HCT116 (cell line): ENCODE measurements around the gene ITGA11. TPM values are rescaled to one million over a fixed set of nuclear protein-coding genes. Genes with fewer than 3 reads are reported as not detected.

Source experiments
- ATAC-seq: fragments of 200-7000 bp; cut with Tn5 transposase; 2 replicates; pipeline ENCODE4 v1.9.1; 2020; ENCODE audit warnings: mild to moderate bottlenecking, moderate library complexity
- BruUV-seq: library from RNA; stranded (reverse); fragments of 400-500 nt; replicated peaks from 2 replicates; lab custom pipeline; 2021; lab: Mats Ljungman, UMichigan
- CTCF ChIA-PET: fragments of 300-600 bp; sonication (Branson Sonifier 250); formaldehyde crosslinking; loops from one replicate; lab custom pipeline; 2021; ENCODE audit warnings: antibody characterized with exemption; lab: Charles Lee
- POLR2A ChIA-PET: fragments of 300-600, 350-600 bp; sonication (Branson Sonifier 250); formaldehyde crosslinking; loops from one replicate; lab custom pipeline; 2021; ENCODE audit warnings: antibody characterized with exemption; lab: Charles Lee
- RAD21 ChIA-PET, 2 experiments: fragments of 300-600 bp; sonication (Branson Sonifier 250); formaldehyde crosslinking; loops; one replicate each; lab custom pipeline; 2023; ENCODE audit warnings: low total read pairs in 2 of 2; ENCODE audit not compliant: uncharacterized antibody in 2 of 2, unreplicated experiment in 2 of 2, low non-redundant PET in 1 of 2; lab: Charles Lee
- DNase-seq: peaks from one replicate; pipeline ENCODE4 v3.0.0-alpha.2; 2010; ENCODE audit warnings: low read depth, low spot score
- H2AFZ ChIP-seq: fragments of 200-600 bp; shearing (Covaris generic), sonication (generic); 2 replicates; pipeline ENCODE4 v1.6.1; 2017; ENCODE audit warnings: low read depth, mixed run types, mixed read lengths, antibody characterized with exemption, low read length; ENCODE audit not compliant: poor library complexity, severe bottlenecking
- H3K27ac ChIP-seq: 2 replicates; pipeline ENCODE4 v1.5.1; 2012; ENCODE audit warnings: low read depth, low read length
- H3K27me3 ChIP-seq: fragments of 200-600 bp; sonication (generic); 2 replicates; pipeline ENCODE4 v1.6.1; 2016; ENCODE audit warnings: mixed run types, low read length, mixed read lengths; ENCODE audit not compliant: insufficient read depth
- H3K36me3 ChIP-seq, 2 experiments: fragments of 200-500 bp in 1 of 2; fragments of 200-600 bp in 1 of 2; sonication (Bioruptor generic) in 1 of 2; sonication (generic) in 1 of 2; 2 replicates each; pipeline versions ENCODE4 v1.5.1 to v1.6.1; 2014 to 2016; ENCODE audit warnings: low read length in 2 of 2, inconsistent platforms in 1 of 2, mixed read lengths in 1 of 2, mixed run types in 1 of 2; ENCODE audit not compliant: insufficient read depth in 2 of 2, control insufficient read depth in 1 of 2
- H3K4me1 ChIP-seq, 2 experiments: fragments of 200-600 bp in 1 of 2; sonication (generic) in 1 of 2; 2 replicates each; pipeline versions ENCODE4 v1.5.1 to v1.6.1; 2012 to 2017; ENCODE audit warnings: low read length in 2 of 2, inconsistent platforms in 1 of 2, mild to moderate bottlenecking in 1 of 2, mixed read lengths in 1 of 2, mixed run types in 1 of 2, moderate library complexity in 1 of 2; ENCODE audit not compliant: insufficient read depth in 2 of 2, control insufficient read depth in 1 of 2
- H3K4me2 ChIP-seq: fragments of 200-600 bp; sonication (generic); 2 replicates; pipeline ENCODE4 v1.6.1; 2017; ENCODE audit warnings: mixed run types, low read length, mixed read lengths
- H3K4me3 ChIP-seq, 2 experiments: fragments of 200-600 bp in 1 of 2; sonication (generic) in 1 of 2; replicated peaks in 1 of 2; 2 replicates each; pipeline ENCODE4 v1.5.1; 2011 to 2016; ENCODE audit warnings: low read length in 2 of 2, control low read depth in 1 of 2, low read depth in 1 of 2, mild to moderate bottlenecking in 1 of 2, mixed read lengths in 1 of 2, mixed run types in 1 of 2
- H3K79me2 ChIP-seq: fragments of 200-600 bp; sonication (generic); 2 replicates; pipeline ENCODE4 v1.6.1; 2017; ENCODE audit warnings: mild to moderate bottlenecking, mixed run types, low read length, moderate library complexity, mixed read lengths; ENCODE audit not compliant: insufficient read depth
- H3K9ac ChIP-seq: fragments of 200-600 bp; sonication (generic); 2 replicates; pipeline ENCODE4 v1.6.1; 2016; ENCODE audit warnings: low read length, mixed read lengths
- H3K9me2 ChIP-seq: fragments of 200-600 bp; sonication (generic), shearing (Covaris generic); 2 replicates; pipeline ENCODE4 v1.6.1; 2017; ENCODE audit warnings: mixed run types, mild to moderate bottlenecking, moderate library complexity; ENCODE audit not compliant: insufficient read depth
- H3K9me3 ChIP-seq, 2 experiments: fragments of 200-500 bp in 1 of 2; fragments of 200-600 bp in 1 of 2; sonication (Bioruptor generic) in 1 of 2; sonication (generic) in 1 of 2; 2 replicates each; pipeline ENCODE4 v1.6.1; 2014 to 2017; ENCODE audit warnings: low read length in 2 of 2, mixed read lengths in 2 of 2, inconsistent platforms in 1 of 2, low read depth in 1 of 2, mild to moderate bottlenecking in 1 of 2, mixed run types in 1 of 2, moderate library complexity in 1 of 2; ENCODE audit not compliant: control insufficient read depth in 1 of 2, insufficient read depth in 1 of 2
- H4K20me1 ChIP-seq: fragments of 200-600 bp; sonication (generic), shearing (Covaris generic); 2 replicates; pipeline ENCODE4 v1.6.1; 2017; ENCODE audit warnings: mixed run types, mild to moderate bottlenecking, moderate library complexity; ENCODE audit not compliant: insufficient read depth
- CBX3 ChIP-seq: IDR thresholded peaks from 2 replicates; pipeline ENCODE4 v1.6.1; 2012; ENCODE audit warnings: low read depth
- CEBPB ChIP-seq: IDR thresholded peaks from 2 replicates; pipeline ENCODE4 v1.6.1; 2012; ENCODE audit warnings: low read depth
- CTCF ChIP-seq, 3 experiments: fragments of 200-600 bp in 1 of 3; sonication (generic) in 1 of 3; IDR thresholded peaks in 2 of 3; conservative IDR thresholded peaks in 1 of 3; 2 replicates each; pipeline ENCODE4 v1.5.1; 2012 to 2017; ENCODE audit warnings: low read depth in 2 of 3, low read length in 2 of 3, antibody characterized with exemption in 1 of 3, borderline replicate concordance in 1 of 3, control low read depth in 1 of 3, mild to moderate bottlenecking in 1 of 3, mixed read lengths in 1 of 3, mixed run types in 1 of 3, moderate library complexity in 1 of 3; ENCODE audit not compliant: insufficient read depth in 1 of 3
- JUND ChIP-seq: IDR thresholded peaks from 2 replicates; pipeline ENCODE4 v1.6.1; 2012
- SP1 ChIP-seq: IDR thresholded peaks from 2 replicates; pipeline ENCODE4 v1.6.1; 2012; ENCODE audit warnings: low read depth
- ZBTB33 ChIP-seq: IDR thresholded peaks from 2 replicates; pipeline ENCODE4 v1.6.1; 2011; ENCODE audit warnings: mild to moderate bottlenecking, low read length, moderate library complexity; ENCODE audit not compliant: insufficient replicate concordance; ENCODE audit errors: extremely low read depth
- ZFX ChIP-seq: fragments of 450-650 bp; IDR thresholded peaks from 2 replicates; pipeline ENCODE4 v1.6.1; 2017
- intact Hi-C: fragments of 100-400 bp; cut with micrococcal nuclease; formaldehyde crosslinking; loops from 2 replicates; pipeline ENCODE4 v1.10.0; 2022
- total RNA-seq: library from RNA; stranded (reverse); gene quantifications from one replicate; pipeline ENCODE4 v1.2.1, GENCODE V29; 2021; ENCODE audit not compliant: unreplicated experiment

ITGA11 gene
- total RNA-seq, 1 experiment from 2014 or later: not detected

- peaks cover 5% of the 10 kb centered on the region; the same call in 1 of the 2 replicates for H3K27me3 ChIP-seq
- intact Hi-C loops: no loop called here
- RAD21 ChIA-PET: no interaction called here
Measured at GRCh38 chr15:68478853-68479252, 46.9 kb upstream of the ITGA11 start.

GRCh38 chr15:68475449-68475848 lies 43.5 kb upstream of the ITGA11 start:
- H2AFZ ChIP-seq: no peak overlapping the region
- no peaks in the 10 kb centered on the region for H3K79me2 ChIP-seq
- no peaks in the 10 kb centered on the region for H3K4me1 ChIP-seq
- POLR2A ChIA-PET: no interaction called here
- TF ChIP-seq SP1 (no peak), CTCF (IDR thresholded peaks at IDR 0.05 in 2 of 3, conservative IDR thresholded peaks at IDR 0.05 in 1 of 3; ENCODE audit: borderline replicate concordance in 1 of 3, insufficient read depth in 1 of 3, low read depth in 2 of 3, low read length in 2 of 3) (no peak), JUND (no peak), CEBPB (no peak), ZFX (no peak)
- TF ChIP-seq, all 23 proteins: peak for 0
- ChIA-PET CTCF (no interaction called here), RAD21 (no interaction called here)
- DNase-seq (no peak), ATAC-seq (no peak)
- no peak overlapping the region for H3K27ac ChIP-seq
- no peak overlapping the region for H3K4me3 ChIP-seq
- H3K4me2 ChIP-seq: no peak overlapping the region
- H3K36me3 ChIP-seq: no peaks in the 10 kb centered on the region
- no peaks in the 10 kb centered on the region for H3K27me3 ChIP-seq
- H3K9me2 ChIP-seq: no peaks in the 10 kb centered on the region
- no TSS peak for BruUV-seq
- H3K9ac ChIP-seq: no peak overlapping the region
- no peaks in the 10 kb centered on the region for H4K20me1 ChIP-seq
- H3K9me3 ChIP-seq: no peaks in the 10 kb centered on the region
- intact Hi-C loops: no loop called here

More at GRCh38 chr15:68478853-68479252, 46.9 kb upstream of the ITGA11 start:
- no peak overlapping the region; the same call in 1 of the 2 replicates for H3K27ac ChIP-seq
- no peak overlapping the region for H3K9ac ChIP-seq
- ChIA-PET CTCF (no interaction called here), POLR2A (no interaction called here)
- H3K36me3 ChIP-seq: no peaks in the 10 kb centered on the region
- no peak for TF ChIP-seq ZBTB33
- TF ChIP-seq CBX3: no peak
- no peak overlapping the region for H3K4me3 ChIP-seq
- no peaks in the 10 kb centered on the region for H3K4me1 ChIP-seq
- no peak overlapping the region for H2AFZ ChIP-seq
- no peaks in the 10 kb centered on the region for H3K79me2 ChIP-seq
- H4K20me1 ChIP-seq: no peaks in the 10 kb centered on the region
- no TSS peak for BruUV-seq
- DNase-seq: no peak
- ATAC-seq: no peak
- H3K9me3 ChIP-seq: no peaks in the 10 kb centered on the region
- H3K9me2 ChIP-seq: no peaks in the 10 kb centered on the region
- no peak overlapping the region for H3K4me2 ChIP-seq
